ENCODE results near the gene MOB2.

Gene MOB2

DNA sequence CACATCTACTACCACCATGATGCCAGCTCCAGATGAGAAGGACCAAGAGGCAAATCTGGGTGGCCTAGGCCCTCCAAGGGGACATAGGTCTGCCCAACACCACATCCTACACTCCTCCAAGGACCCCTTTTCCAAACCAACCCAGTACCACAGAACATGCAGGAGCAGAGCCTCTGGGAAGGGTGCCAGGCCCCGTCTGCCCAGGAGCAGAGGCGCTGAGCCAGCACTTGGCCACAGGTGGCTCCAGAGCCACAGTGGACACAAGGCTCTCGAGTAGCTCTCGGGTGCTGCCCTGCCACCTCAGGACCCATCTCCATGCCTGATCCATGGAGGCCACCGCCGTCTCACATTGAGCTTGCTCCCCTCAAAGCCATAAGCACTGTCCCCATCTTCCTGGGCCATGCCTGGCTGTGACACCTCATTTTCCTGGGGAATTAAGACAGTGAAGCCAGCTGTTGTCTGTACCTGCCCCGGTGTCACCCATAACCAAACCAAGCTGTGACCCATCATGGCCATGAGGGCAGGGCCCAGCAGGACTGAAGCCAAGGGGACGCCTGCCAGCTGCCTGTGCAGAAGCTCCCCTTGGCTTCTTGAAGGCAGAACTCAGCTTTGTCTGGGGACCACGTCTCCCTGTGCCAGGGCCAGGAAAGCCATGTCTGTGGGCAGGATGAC lies 7.4 kb downstream of the MOB2 start:
- DNase-seq, result no peak
- in situ Hi-C loops (cut with MboI; ENCODE audit: low pct_unique_long_range_greater_than_20kb, low sequenced_read_pairs), result no loop called here

DNA sequence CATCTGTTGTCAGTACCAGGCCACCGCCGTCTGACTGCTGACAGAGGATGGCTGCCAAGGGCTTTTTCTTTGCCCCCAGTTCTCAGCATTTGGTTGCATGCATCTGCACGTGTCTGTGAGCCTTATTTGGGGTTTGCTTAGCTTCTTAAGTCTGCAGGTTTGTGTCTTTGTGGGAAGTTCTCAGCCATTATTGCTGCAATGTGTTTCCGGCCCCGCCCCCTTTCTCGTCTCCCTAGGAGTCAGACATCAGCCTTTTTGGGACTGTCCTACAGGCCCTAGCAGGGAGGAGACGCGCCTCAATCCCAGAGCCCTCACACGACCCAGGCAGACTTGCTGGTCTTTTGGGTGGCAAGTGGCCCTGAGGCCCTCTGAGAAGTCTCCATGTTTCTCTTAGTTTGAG lies 8.0 kb downstream of the MOB2 start:
- in situ Hi-C loops (cut with MboI; ENCODE audit: low pct_unique_long_range_greater_than_20kb, low sequenced_read_pairs), result no loop called here

GRCh38 chr11:1478011-1478410 lies 8.6 kb downstream of the MOB2 start:
- in situ Hi-C loops (cut with MboI; ENCODE audit: low pct_unique_long_range_greater_than_20kb, low sequenced_read_pairs), result no loop called here
- DNase-seq, result no peak

More for the DNA sequence above, 8.0 kb downstream of the MOB2 start:
- DNase-seq, result peak; percentile 91

- DNase-seq, result no peak
- in situ Hi-C loops (cut with MboI; ENCODE audit: low pct_unique_long_range_greater_than_20kb, low sequenced_read_pairs), result no loop called here
Measured at GRCh38 chr11:1476940-1477736, 9.4 kb downstream of the MOB2 start.

DNA sequence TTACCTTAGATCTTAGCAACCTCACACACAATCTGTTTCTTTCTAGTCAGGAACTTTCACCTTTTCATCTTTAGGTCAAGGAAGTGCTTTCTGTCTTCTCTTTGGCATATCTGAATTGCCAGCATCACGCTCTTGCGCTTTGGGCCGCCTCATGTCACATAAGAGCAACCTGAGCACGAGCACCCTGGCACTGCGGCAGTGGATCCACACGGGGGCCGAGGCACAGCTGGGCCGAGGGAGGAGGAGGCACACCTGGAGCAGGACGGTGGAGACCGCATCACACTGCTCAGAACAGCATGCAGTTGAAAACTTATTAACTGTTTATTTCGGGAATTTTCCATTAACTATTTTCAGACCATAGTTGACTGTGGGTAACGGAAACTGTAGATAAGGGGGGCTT lies 10.7 kb downstream of the MOB2 start:
- in situ Hi-C loops (cut with MboI; ENCODE audit: low pct_unique_long_range_greater_than_20kb, low sequenced_read_pairs), result no loop called here
- no peak for DNase-seq

DNA sequence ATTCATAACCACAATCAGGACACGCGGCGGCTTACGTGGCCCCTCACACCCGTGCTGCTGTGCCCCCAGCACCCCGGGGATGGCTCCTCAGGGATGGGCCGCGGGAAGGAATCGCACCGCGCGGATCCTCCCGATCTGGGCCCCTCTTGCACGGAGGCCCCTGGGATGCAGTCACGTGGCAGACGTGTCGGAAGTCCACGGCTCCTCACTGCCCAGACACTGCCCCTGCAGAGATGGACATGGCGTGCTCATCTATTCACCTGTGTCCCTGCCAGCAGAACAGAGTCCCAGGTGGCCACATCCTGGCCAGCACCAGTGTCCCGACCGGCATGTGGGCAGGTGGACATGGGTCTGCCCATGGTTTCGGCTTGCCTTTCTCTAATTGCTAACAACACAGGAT lies 12.8 kb downstream of the MOB2 start:
- in situ Hi-C loops (cut with MboI; ENCODE audit: low pct_unique_long_range_greater_than_20kb, low sequenced_read_pairs), result no loop called here
- DNase-seq, result no peak

- in situ Hi-C loops (cut with MboI; ENCODE audit: low pct_unique_long_range_greater_than_20kb, low sequenced_read_pairs), result no loop called here
- DNase-seq, result no peak
Measured at GRCh38 chr11:1473011-1473628, 13.5 kb downstream of the MOB2 start.

DNA sequence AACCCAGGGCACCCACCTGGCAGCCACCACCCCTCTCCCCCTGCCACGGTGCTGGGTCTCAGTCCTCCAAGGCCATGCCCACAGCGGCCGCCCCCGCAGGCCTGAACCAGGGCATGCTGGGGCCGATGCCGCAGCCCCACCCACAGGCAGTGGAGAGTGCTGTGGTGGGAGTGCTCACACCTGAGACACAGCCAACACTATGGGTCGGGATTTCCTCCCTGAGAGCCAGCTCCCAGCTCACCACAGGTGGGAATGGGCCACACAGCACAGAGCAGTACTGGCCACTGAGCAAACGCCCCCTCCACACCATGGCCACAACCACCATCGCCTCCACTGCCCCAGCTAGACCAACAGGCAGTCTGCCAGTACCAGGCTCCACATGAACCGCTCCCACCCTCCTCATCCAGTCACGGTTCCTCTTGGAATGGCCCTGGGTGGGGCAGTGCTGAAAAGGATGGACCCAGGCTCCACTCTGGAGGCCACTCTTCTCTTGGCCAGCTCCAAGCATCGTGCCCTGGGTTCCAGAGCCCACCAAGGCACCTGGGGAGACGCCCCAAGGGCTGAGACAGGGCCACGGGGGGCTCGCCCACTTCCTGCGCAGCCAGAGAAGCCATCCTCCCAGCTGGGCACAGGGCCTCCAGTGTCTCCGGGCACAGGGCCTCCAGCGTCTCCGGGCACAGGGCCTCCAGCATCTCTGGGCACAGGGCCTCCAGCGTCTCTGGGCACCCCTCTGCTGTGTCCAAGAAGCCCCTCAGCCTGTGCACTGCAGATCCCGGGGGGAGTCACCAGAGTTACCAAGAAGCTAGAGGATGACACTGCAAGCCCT lies 14.2 kb downstream of the MOB2 start:
- no peak for DNase-seq
- in situ Hi-C loops (cut with MboI; ENCODE audit: low pct_unique_long_range_greater_than_20kb, low sequenced_read_pairs), result no loop called here

DNA sequence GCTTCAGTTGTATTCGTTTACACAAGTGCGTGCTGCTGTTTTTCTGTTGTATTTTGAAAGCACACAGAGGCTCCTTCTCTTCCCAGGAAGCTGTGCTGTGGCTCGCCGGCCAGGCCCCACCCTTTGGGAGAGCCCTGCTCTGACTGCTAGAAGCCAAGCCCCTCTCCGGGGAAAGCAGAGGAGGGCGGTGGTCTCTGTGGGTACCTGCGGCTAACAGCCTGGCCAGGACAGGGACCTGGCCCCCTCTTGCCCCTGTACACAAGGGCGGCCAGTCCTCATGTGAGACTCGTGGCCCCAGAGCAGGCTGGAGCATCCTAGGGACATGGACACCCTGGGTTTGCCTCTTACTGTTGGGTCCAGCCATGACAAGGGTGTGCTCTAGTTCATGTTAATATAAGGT lies 14.8 kb downstream of the MOB2 start:
- in situ Hi-C loops (cut with MboI; ENCODE audit: low pct_unique_long_range_greater_than_20kb, low sequenced_read_pairs), result no loop called here
- DNase-seq, result no peak

- no peak for DNase-seq
- in situ Hi-C loops (cut with MboI; ENCODE audit: low pct_unique_long_range_greater_than_20kb, low sequenced_read_pairs), result no loop called here
Measured at GRCh38 chr11:1470681-1471611, 15.6 kb downstream of the MOB2 start.

DNA sequence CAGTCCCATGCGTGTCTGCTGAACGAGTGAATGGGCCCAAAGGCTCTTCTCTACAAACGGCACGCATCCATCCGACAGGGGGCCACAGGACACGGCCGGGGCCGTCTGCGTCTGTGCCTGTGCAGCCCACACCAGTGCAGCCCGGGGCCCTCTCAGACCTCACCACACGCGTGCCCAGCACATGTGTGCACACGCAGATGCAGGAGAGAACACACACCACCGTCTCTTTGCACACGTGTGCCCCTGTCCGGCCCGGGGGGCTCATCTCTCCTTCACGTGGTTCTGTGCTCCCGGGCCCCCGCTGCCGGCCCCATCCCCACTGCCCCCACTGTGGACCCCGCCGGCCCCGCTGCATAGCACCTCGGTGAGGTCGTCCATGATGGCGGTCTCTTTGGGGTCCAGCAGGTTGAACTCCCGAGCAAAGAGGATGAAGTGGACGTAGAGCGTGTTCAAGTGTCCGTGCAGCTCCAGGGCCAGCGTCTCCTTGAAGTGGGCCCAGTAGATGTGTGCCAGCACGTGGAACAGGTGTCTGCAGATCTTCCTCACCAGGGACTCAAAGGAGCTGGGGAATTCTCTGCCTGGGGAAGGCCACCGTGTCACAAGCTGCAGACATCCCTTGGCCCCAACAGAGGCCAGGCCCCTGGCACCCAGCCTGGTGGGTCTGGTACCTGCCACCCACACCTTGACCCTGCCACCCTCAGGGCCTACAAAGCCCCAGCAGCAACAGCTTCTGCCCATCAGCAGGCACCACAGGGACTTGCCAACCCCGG lies 16.5 kb downstream of the MOB2 start:
- no peak for DNase-seq
- in situ Hi-C loops (cut with MboI; ENCODE audit: low pct_unique_long_range_greater_than_20kb, low sequenced_read_pairs), result no loop called here

DNA sequence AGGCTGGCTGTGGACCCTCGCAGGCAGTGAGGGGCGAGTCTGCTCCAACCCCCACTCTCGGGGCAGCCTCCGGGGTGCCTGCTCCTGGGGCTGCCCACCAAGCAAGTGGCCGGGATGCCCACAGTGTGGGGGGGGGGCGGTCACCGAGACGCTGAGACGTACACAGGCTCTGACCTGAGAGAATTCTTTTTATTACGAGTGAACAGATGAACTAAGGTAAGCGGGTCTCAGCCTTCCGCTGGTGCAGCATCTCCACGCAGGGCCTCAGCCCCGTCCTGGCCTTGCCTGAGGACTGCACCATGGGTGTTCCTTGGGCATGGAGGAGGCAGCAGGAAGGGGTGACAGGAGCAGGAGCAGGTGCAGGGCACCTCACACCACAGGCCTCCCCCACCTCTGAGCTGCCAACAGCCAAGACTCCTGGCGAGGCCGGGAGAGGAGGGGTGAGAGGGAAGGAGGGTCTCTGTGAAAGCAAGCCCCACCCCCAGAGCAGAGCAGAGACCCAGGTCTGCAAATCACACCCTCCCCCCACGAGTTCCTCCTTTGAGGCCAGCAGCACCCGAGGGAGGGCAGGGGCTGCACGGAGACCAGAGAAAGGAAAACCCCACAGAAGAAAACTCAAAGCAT lies 17.2 kb downstream of the MOB2 start:
- in situ Hi-C loops (cut with MboI; ENCODE audit: low pct_unique_long_range_greater_than_20kb, low sequenced_read_pairs), result no loop called here
- DNase-seq, result no peak

- in situ Hi-C loops (cut with MboI; ENCODE audit: low pct_unique_long_range_greater_than_20kb, low sequenced_read_pairs), result no loop called here
Measured at GRCh38 chr11:1468473-1469066, 18.0 kb downstream of the MOB2 start.

DNA sequence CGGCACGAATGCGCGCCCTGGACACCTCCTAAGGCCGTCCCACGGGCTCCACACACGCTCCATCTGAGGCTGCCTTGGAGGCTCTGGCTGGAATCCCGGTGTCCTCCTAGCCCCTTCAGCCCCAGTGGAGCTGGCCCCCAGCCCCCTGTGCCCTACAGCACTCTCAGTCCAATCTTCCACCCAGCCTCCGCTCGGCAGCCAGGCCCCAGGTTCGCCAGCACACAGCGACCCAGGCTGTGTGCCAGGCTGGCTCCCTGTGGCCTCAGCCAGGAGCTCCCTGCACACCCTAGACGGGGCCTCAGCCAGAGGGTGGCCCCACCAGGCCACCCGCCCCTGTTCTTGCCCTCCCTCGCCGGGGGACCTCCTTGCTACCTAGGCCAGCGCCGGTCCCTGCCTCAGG lies 18.6 kb downstream of the MOB2 start:
- in situ Hi-C loops (cut with MboI; ENCODE audit: low pct_unique_long_range_greater_than_20kb, low sequenced_read_pairs), result no loop called here
- no peak for DNase-seq

More at GRCh38 chr11:1468473-1469066, 18.0 kb downstream of the MOB2 start:
- no peak for DNase-seq

DNA sequence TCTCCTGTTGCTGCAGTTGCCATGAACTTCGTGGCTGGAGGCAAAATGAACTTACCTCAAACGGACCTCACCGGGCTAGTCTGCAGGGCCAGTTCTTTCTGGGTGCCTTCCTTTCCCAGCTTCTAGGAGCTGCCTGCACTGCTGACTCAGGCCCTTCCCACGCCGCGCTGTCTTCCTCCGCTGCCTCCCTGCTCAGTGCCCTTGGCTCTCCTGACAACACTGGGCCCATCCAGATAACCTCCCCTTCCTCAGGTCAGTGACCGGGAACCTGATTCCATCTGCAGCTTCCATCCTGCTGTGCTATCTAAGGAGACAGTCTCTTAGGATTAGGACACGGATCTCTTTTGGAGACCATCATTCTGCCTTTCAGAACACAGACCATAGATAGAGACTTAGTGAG lies 19.3 kb downstream of the MOB2 start:
- no peak for DNase-seq
- in situ Hi-C loops (cut with MboI; ENCODE audit: low pct_unique_long_range_greater_than_20kb, low sequenced_read_pairs), result no loop called here

DNA sequence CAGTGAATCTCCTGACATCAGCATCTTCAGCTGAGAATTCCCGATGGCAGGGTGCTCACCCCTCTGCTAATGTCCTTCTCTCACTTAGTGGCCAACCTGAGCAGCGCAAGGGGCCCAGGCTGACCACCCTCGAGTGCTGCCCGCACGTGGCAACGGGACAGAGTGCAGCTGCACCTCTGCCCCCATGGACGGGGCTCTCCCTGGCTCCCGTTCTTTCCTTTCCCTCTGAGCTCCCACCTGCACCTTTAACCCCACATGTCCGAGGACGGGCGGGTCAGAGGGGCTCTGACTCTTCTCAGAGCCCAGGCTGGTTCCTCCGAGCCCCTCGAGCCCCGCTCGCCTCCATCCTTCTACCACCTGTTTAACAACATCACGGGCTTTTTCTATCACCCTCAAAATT lies 19.8 kb downstream of the MOB2 start:
- no peak for DNase-seq
- in situ Hi-C loops (cut with MboI; ENCODE audit: low pct_unique_long_range_greater_than_20kb, low sequenced_read_pairs), result no loop called here

GRCh38 chr11:1463056-1463455 lies 23.5 kb downstream of the MOB2 start:
- DNase-seq, result no peak
- in situ Hi-C loops (cut with MboI; ENCODE audit: low pct_unique_long_range_greater_than_20kb, low sequenced_read_pairs), result no loop called here
